ENCODE measurements around the gene S100A10.
A peak's percentile ranks its signal among the peaks of the same experiment; 100 is the strongest.

- TF ChIP-seq REST (IDR thresholded peaks at IDR 0.05; ENCODE audit: unreplicated experiment) (no peak), POLR2AphosphoS5 (IDR thresholded peaks at IDR 0.05; ENCODE audit: low read depth) (no peak), CTCF (conservative IDR thresholded peaks at IDR 0.05; ENCODE audit: low read depth in 2 of 2) (peak; percentile 88 to 91), EZH2 (IDR thresholded peaks at IDR 0.05; ENCODE audit: low read depth, unreplicated experiment) (no peak), ZNF331 (CRISPR knock-in tag; IDR thresholded peaks at IDR 0.05; ENCODE audit: low read depth) (no peak)
These were observed 59.6 kb downstream of the S100A10 start for GRCh38 chr1:151934048-151934493.
